Endodermal cell (in vitro differentiated cells): ENCODE data around the gene ASF1A. TPM values are rescaled to one million over a fixed set of nuclear protein-coding genes. Genes with fewer than 3 reads are reported as not detected.
A peak's percentile ranks its signal among the peaks of the same experiment; 100 is the strongest.

Experiments
- DNase-seq: peaks from one replicate; pipeline ENCODE4 v3.0.0-alpha.2; 2017
- H3K27ac ChIP-seq: 2 replicates; pipeline ENCODE4 v1.5.1; 2013; ENCODE audit warnings: mild to moderate bottlenecking, low read depth, low read length, moderate library complexity
- H3K27me3 ChIP-seq: 2 replicates; pipeline ENCODE4 v1.6.1; 2013; ENCODE audit warnings: mild to moderate bottlenecking, low read length, moderate library complexity; ENCODE audit not compliant: insufficient read depth, control insufficient read depth, poor library complexity, severe bottlenecking
- H3K36me3 ChIP-seq: 2 replicates; pipeline ENCODE4 v1.7.0; 2013; ENCODE audit warnings: mild to moderate bottlenecking, low read length, moderate library complexity; ENCODE audit not compliant: control insufficient read depth, insufficient read depth
- H3K4me1 ChIP-seq: one replicate; pipeline ENCODE4 v1.7.0; 2013; ENCODE audit warnings: low read length; ENCODE audit not compliant: control insufficient read depth, insufficient read depth
- H3K4me3 ChIP-seq: 2 replicates; pipeline ENCODE4 v1.5.1; 2013; ENCODE audit warnings: mild to moderate bottlenecking, low read length, moderate library complexity
- H3K9ac ChIP-seq: 2 replicates; pipeline ENCODE4 v1.6.1; 2013; ENCODE audit warnings: mild to moderate bottlenecking, low read length, moderate library complexity; ENCODE audit not compliant: poor library complexity, severe bottlenecking; ENCODE audit errors: extremely low read depth
- H3K9me3 ChIP-seq: 2 replicates; pipeline ENCODE4 v1.6.1; 2013; ENCODE audit warnings: mild to moderate bottlenecking, low read length, moderate library complexity; ENCODE audit not compliant: control insufficient read depth
- H3K27ac Mint-ChIP-seq: 2 replicates; pipeline ENCODE4 v1.8.0; 2020; ENCODE audit warnings: mixed read lengths
- H3K27me3 Mint-ChIP-seq: 2 replicates; pipeline ENCODE4 v1.8.0; 2021; ENCODE audit warnings: mild to moderate bottlenecking, mixed read lengths; ENCODE audit not compliant: insufficient read depth
- H3K36me3 Mint-ChIP-seq: 2 replicates; pipeline ENCODE4 v1.8.0; 2020; ENCODE audit warnings: low read depth, mixed read lengths
- H3K4me1 Mint-ChIP-seq: 2 replicates; pipeline ENCODE4 v1.8.0; 2020; ENCODE audit warnings: mixed read lengths
- H3K4me3 Mint-ChIP-seq: 2 replicates; pipeline ENCODE4 v1.8.0; 2020; ENCODE audit warnings: mild to moderate bottlenecking, moderate library complexity, mixed read lengths
- H3K9me3 Mint-ChIP-seq: 2 replicates; pipeline ENCODE4 v1.8.0; 2020; ENCODE audit warnings: mild to moderate bottlenecking, mixed read lengths
- WGBS, 2 experiments: methylation state at CpG; one replicate each; pipeline versions ENCODE4 v1.1.5 to v1.1.7; 2013; ENCODE audit warnings: missing lambda C conversion rate in 2 of 2, mixed read lengths in 1 of 2; ENCODE audit not compliant: insufficient coverage in 1 of 2, insufficient read length in 1 of 2; 5-methylcytosine and 5-hydroxymethylcytosine counted together
- long read RNA-seq, 4 experiments: library from polyadenylated mRNA in 2 of 4; library from RNA in 1 of 4; library from capped mRNA in 1 of 4; stranded (forward) in 3 of 4; unstranded in 1 of 4; transcript quantifications; one replicate each; pipeline ENCODE4 v2.0.0, GENCODE V29; 2020 to 2021; ENCODE audit warnings: inconsistent platforms in 1 of 4
- polyA plus RNA-seq, 2 experiments: library from polyadenylated mRNA; stranded (reverse); fragments of 50-300 nt; gene quantifications; one replicate each; pipeline ENCODE4 v1.2.3, GENCODE V29; 2013
- total RNA-seq, 2 donors: library from RNA; stranded (reverse); fragmentation: NEBNext Ultra II Directional in 1 of 2; extraction: Animal tissue kit (Norgen Biotek cat#: 25700) in 1 of 2; gene quantifications; 2 replicates in 1 of 2; 3 replicates in 1 of 2; pipeline ENCODE4 v1.2.1, GENCODE V29; 2021
- TF ChIP-seq, protein P1 (sequence below): fragments of 200-600 bp; sonication (generic); conservative IDR thresholded peaks from 2 replicates; pipeline ENCODE4 v1.5.0; 2021; ENCODE audit warnings: antibody characterized with exemption, mild to moderate bottlenecking

Gene ASF1A
- 10 to 100 TPM; 44.5 to 54.9 TPM for total RNA-seq
- 33.6 TPM for polyA plus RNA-seq (2013, experiment 1 of 2)
- polyA plus RNA-seq (2013, experiment 2 of 2), result 34.8 TPM
- long read RNA-seq, experiment 1, transcript ASF1A-201 (4 exons, 2,362 nt), result major isoform, 31 of 45 reads
- long read RNA-seq, experiment 1, partial matches to known transcripts, result 2 of 45 reads
- long read RNA-seq, experiment 1, other reads (novel, unspliced or antisense), result 12 of 45 reads
- long read RNA-seq, experiment 2, transcript ASF1A-201 (4 exons, 2,362 nt), result major isoform, 122 of 129 reads
- long read RNA-seq, experiment 2, partial matches to known transcripts, result 3 of 129 reads
- long read RNA-seq, experiment 2, other reads (novel, unspliced or antisense), result 4 of 129 reads
- long read RNA-seq, experiment 3, transcript ASF1A-201 (4 exons, 2,362 nt), result major isoform, 157 of 159 reads
- long read RNA-seq, experiment 3, partial matches to known transcripts, result 1 of 159 reads
- long read RNA-seq, experiment 3, other reads (novel, unspliced or antisense), result 0 of 159 reads
- long read RNA-seq, experiment 4, transcript ASF1A-201 (4 exons, 2,362 nt), result major isoform, 124 of 124 reads
- long read RNA-seq, experiment 4, partial matches to known transcripts, result 0 of 124 reads
- long read RNA-seq, experiment 4, other reads (novel, unspliced or antisense), result 0 of 124 reads

DNA sequence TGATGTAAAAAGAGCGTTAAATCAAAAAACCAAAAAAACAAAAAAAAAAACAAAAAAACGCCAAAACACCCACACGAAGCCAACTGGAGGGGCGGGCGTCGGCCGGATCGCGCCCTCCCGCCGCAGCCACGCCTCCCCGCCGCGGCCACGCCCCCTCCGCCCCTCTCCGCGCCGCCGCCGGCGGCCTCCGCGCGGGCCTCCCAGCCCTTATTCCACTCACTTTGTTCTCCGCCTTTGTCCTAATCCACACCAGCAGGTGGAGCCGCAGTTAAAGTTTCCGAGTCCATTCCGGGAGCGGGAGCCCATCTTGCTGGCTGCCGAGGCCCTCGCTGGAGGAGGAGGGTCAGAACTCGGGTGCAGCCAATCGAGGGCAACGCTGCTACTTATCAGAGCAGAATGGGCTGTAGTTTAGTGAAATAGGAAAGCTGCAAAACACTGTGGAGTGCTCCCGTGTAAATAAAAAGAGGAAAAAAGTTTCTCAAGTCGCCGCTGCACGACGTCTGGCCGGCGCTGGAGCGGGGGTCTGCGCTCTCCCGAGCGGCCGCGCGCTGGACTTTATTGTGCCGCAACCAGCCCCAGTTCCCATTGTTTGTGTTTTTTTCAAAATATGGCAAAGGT, at the start of gene ASF1A:
ASF1A (plus strand) TSS at position 346 of the 618 bp plus-strand sequence; CDS start at position 608, 262 bp downstream.
- WGBS, 2 experiments, result 0 to 2% methylated on average over 20 to 51 of the region's 51 CpGs
- peaks cover 7% of the 10 kb centered on the region for H3K4me1 ChIP-seq
- H3K4me3 ChIP-seq, result peak within 1 kb of the TSS; percentile 96
- peak within 1 kb of the TSS; percentile 89 for H3K9ac ChIP-seq
- H3K36me3 Mint-ChIP-seq, result peaks cover 13% of the 10 kb centered on the region
- H3K27ac Mint-ChIP-seq, result peak within 1 kb of the TSS; percentile 98
- TF ChIP-seq, protein P1, sequence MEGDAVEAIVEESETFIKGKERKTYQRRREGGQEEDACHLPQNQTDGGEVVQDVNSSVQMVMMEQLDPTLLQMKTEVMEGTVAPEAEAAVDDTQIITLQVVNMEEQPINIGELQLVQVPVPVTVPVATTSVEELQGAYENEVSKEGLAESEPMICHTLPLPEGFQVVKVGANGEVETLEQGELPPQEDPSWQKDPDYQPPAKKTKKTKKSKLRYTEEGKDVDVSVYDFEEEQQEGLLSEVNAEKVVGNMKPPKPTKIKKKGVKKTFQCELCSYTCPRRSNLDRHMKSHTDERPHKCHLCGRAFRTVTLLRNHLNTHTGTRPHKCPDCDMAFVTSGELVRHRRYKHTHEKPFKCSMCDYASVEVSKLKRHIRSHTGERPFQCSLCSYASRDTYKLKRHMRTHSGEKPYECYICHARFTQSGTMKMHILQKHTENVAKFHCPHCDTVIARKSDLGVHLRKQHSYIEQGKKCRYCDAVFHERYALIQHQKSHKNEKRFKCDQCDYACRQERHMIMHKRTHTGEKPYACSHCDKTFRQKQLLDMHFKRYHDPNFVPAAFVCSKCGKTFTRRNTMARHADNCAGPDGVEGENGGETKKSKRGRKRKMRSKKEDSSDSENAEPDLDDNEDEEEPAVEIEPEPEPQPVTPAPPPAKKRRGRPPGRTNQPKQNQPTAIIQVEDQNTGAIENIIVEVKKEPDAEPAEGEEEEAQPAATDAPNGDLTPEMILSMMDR, result peak; percentile 73
- H3K27me3 Mint-ChIP-seq, result no peaks in the 10 kb centered on the region
- no peaks in the 10 kb centered on the region for H3K9me3 ChIP-seq
- H3K4me3 Mint-ChIP-seq, result peak within 1 kb of the TSS; percentile 99
- no peaks in the 10 kb centered on the region for H3K27me3 ChIP-seq
- H3K9me3 Mint-ChIP-seq, result no peaks in the 10 kb centered on the region
- H3K4me1 Mint-ChIP-seq, result peaks cover 40% of the 10 kb centered on the region
- H3K36me3 ChIP-seq, result peaks cover 12% of the 10 kb centered on the region
- H3K27ac ChIP-seq, result peak within 1 kb of the TSS; percentile 96
- peak; percentile 99 for DNase-seq

DNA sequence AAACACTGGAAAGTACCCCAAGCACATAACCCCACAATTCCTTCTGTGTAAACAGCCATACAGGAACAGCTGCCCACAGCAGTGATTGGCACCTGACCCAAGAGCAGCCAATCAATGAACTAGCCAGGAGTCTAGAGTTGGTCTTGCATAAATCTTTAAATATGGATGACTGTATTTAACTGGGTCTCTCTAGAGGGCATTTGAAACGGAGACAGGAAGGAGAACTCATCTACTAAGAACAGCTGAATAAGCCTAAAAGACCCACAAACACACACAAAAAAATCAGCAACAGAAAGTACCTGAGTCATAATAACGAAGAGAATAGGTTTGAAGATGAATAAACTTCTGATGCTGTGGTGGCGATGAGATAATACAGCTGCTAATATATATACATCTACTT, 49.0 kb upstream of the ASF1A start:
- no peaks in the 10 kb centered on the region for H3K27me3 ChIP-seq
- TF ChIP-seq, protein P1, result no peak
- no peaks in the 10 kb centered on the region for H3K9me3 ChIP-seq
- no peak overlapping the region for H3K9ac ChIP-seq
- Mint-ChIP-seq H3K27me3 (no peaks in the 10 kb centered on the region), H3K4me3 (no peak overlapping the region), H3K27ac (no peak overlapping the region), H3K36me3 (peaks cover 4% of the 10 kb centered on the region), H3K4me1 (peaks cover 3% of the 10 kb centered on the region), H3K9me3 (peaks cover 2% of the 10 kb centered on the region)
- no peaks in the 10 kb centered on the region for H3K36me3 ChIP-seq
- H3K4me3 ChIP-seq, result no peak overlapping the region
- H3K27ac ChIP-seq, result no peak overlapping the region
- WGBS, 2 experiments, result 83% methylated on average over 1 of the region's 3 CpGs; no CpG with 5 or more reads in 1 of the 2 experiments
- DNase-seq, result no peak
- H3K4me1 ChIP-seq, result no peaks in the 10 kb centered on the region

DNA sequence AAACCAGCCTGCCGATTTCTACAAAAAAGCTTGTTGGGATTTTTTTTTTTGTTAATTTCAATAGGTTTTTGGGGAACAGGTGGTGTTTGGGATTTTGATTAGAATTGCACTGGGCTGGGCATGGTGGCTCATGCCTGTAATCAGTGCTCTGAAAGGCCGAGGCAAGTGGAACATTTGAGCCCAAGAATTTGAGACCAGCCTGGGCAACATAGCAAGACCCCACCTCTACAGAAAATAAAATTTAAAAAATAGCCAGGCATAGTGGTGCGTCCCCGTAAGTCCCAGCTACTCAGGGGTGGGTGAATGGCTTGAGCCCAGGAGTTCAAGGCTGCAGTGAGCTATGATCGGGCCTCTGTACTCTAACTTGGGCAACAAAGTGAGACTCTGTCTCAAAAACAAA, 40.5 kb upstream of the ASF1A start:
- Histone ChIP-seq H3K9ac (no peak overlapping the region), H3K4me3 (no peak overlapping the region), H3K27ac (no peak overlapping the region), H3K27me3 (no peaks in the 10 kb centered on the region), H3K36me3 (no peaks in the 10 kb centered on the region), H3K9me3 (no peaks in the 10 kb centered on the region), H3K4me1 (no peaks in the 10 kb centered on the region)
- TF ChIP-seq, protein P1, result no peak
- no peaks in the 10 kb centered on the region for H3K9me3 Mint-ChIP-seq
- DNase-seq, result no peak
- H3K27ac Mint-ChIP-seq, result no peak overlapping the region
- no peaks in the 10 kb centered on the region for H3K36me3 Mint-ChIP-seq
- WGBS, 2 experiments, result 94% methylated on average over 5 of the region's 5 CpGs; no CpG with 5 or more reads in 1 of the 2 experiments
- no peak overlapping the region for H3K4me3 Mint-ChIP-seq
- no peaks in the 10 kb centered on the region for H3K4me1 Mint-ChIP-seq
- no peaks in the 10 kb centered on the region for H3K27me3 Mint-ChIP-seq
